A673 (cell line): ENCODE results near the gene AFG1L. TPM values are rescaled to one million over a fixed set of nuclear protein-coding genes. Genes with fewer than 3 reads are reported as not detected.

ENCODE experiments used
- BruUV-seq: library from RNA; stranded (reverse); fragments of 400-500 nt; replicated peaks from 2 replicates; lab custom pipeline; 2021; lab: Mats Ljungman, UMichigan
- CTCF ChIA-PET: fragments of 300-600 bp; sonication (Branson Sonifier 250); formaldehyde crosslinking; loops from one replicate; lab custom pipeline; 2022; ENCODE audit warnings: antibody characterized with exemption; lab: Charles Lee
- POLR2A ChIA-PET: fragments of 300-600 bp; sonication (Branson Sonifier 250); formaldehyde crosslinking; loops from one replicate; lab custom pipeline; 2022; ENCODE audit warnings: antibody characterized with exemption; ENCODE audit not compliant: low non-redundant PET; lab: Charles Lee
- DNase-seq: peaks from one replicate; pipeline ENCODE4 v3.0.0-alpha.2; 2015; ENCODE audit warnings: low spot score
- H3K27ac ChIP-seq: fragments of 200-600 bp; sonication (generic); 2 replicates; pipeline ENCODE4 v1.5.1; 2016; ENCODE audit warnings: mixed run types, low read depth, mild to moderate bottlenecking, mixed read lengths, antibody characterized with exemption, low read length; ENCODE audit not compliant: poor library complexity, severe bottlenecking
- H3K27me3 ChIP-seq: fragments of 200-600 bp; sonication (generic); replicated peaks from 2 replicates; pipeline ENCODE4 v1.6.1; 2017; ENCODE audit warnings: mixed run types, low read depth, mild to moderate bottlenecking, mixed read lengths, antibody characterized with exemption, low read length; ENCODE audit not compliant: insufficient read depth, poor library complexity
- H3K36me3 ChIP-seq: fragments of 200-600 bp; sonication (generic); 2 replicates; pipeline ENCODE4 v1.6.1; 2016; ENCODE audit warnings: mixed run types, mild to moderate bottlenecking, mixed read lengths, antibody characterized with exemption, low read length; ENCODE audit not compliant: insufficient read depth, poor library complexity, severe bottlenecking
- H3K4me1 ChIP-seq: fragments of 200-600 bp; sonication (generic); 2 replicates; pipeline ENCODE4 v1.6.1; 2017; ENCODE audit warnings: mixed run types, mild to moderate bottlenecking, mixed read lengths, antibody characterized with exemption, low read length; ENCODE audit not compliant: insufficient read depth, poor library complexity, severe bottlenecking
- H3K4me3 ChIP-seq: fragments of 200-600 bp; sonication (generic); 2 replicates; pipeline ENCODE4 v1.5.1; 2016; ENCODE audit warnings: low read depth, mixed run types, mild to moderate bottlenecking, mixed read lengths, low read length; ENCODE audit not compliant: poor library complexity, severe bottlenecking
- H3K9me3 ChIP-seq: fragments of 200-600 bp; sonication (generic); 2 replicates; pipeline ENCODE4 v1.6.1; 2016; ENCODE audit warnings: mixed run types, low read depth, mild to moderate bottlenecking, mixed read lengths, antibody characterized with exemption, low read length; ENCODE audit not compliant: poor library complexity, severe bottlenecking
- CTCF ChIP-seq: fragments of 300-800, 200-600 bp; sonication (generic); conservative IDR thresholded peaks from 2 replicates; pipeline ENCODE4 v1.5.1; 2017; ENCODE audit warnings: low read depth, mild to moderate bottlenecking, antibody characterized with exemption, low read length, moderate library complexity, mixed read lengths
- EZH2 ChIP-seq: fragments of 200-600 bp; sonication (generic); IDR thresholded peaks from 2 replicates; pipeline ENCODE4 v1.6.1; 2017; ENCODE audit warnings: borderline replicate concordance, low read depth, mild to moderate bottlenecking, mixed read lengths, antibody characterized with exemption, low read length; ENCODE audit not compliant: poor library complexity, severe bottlenecking
- intact Hi-C: fragments of 100-400 bp; cut with micrococcal nuclease; formaldehyde crosslinking; loops from one replicate; pipeline ENCODE4 v1.10.0; 2022; ENCODE audit not compliant: unreplicated experiment
- total RNA-seq: library from RNA; stranded (reverse); gene quantifications from 2 replicates; pipeline ENCODE4 v1.2.3, GENCODE V29; 2021

AFG1L gene
- total RNA-seq, 1 experiment from 2014 or later, result 7.5 TPM

- Histone ChIP-seq H3K4me3 (no peak overlapping the region), H3K36me3 (no peaks in the 10 kb centered on the region), H3K27ac (no peak overlapping the region), H3K9me3 (no peaks in the 10 kb centered on the region), H3K27me3 (no peaks in the 10 kb centered on the region), H3K4me1 (no peaks in the 10 kb centered on the region)
- ChIA-PET CTCF (no interaction called here), POLR2A (no interaction called here)
- TF ChIP-seq EZH2 (no peak), CTCF (no peak)
- no peak for DNase-seq
- intact Hi-C loops, result no loop called here
- no TSS peak for BruUV-seq
Observed at GRCh38 chr6:108341372-108341771, 46.5 kb downstream of the AFG1L start.

DNA sequence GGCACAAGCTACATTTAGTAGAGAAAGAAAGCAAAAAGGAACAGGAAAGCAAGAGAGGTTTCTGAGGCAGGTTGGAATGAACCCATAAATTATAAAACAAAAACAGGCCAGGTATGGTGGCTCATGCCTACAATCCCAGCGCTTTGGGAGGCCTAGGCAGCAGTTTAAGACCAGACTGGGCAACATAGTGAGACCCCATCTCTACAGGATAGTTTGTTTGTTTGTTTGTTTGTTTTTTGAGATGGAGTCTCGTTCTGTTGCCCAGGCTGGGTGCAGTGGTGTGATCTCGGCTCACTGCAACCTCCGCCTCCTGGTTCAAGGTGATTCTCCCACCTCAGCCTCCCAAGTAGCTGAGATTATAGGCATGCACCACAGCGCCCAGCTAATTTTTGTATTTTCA is 49.0 kb downstream of the AFG1L start:
- no TSS peak for BruUV-seq
- CTCF ChIA-PET, result no interaction called here

DNA sequence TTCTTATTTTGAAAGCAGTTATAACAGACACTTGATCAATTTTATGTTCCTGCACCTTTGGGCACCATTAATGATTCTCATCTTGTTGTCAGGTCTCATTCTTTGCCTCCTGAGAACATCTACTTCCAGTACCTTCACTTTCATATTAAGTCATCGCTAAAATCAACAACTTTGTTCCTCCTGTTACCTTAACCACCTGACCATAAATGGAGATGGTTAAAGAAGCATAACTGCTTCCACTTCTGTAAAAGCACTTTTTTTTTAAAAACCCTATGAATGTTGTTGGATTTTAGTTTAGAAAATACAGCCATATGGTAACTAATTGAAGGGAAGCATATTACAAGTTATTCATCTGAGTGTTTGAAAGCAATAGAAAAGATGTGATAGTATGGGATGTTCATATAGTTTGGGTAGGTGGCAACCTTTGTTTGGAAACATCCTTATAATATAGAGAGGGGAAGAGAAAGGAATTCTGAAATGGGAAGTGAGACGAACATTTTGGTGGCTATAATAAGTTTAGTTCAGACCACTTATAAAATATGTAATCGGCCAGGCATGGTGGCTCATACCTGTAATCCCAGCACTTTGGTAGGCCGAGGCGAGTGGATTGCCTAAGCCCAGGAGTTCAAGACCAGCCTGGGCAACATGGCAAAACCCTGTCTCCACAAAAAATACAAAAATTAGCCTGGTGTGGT is 53.9 kb downstream of the AFG1L start:
- no TSS peak for BruUV-seq
- TF ChIP-seq CTCF (no peak), EZH2 (no peak)

More for the DNA sequence above, 49.0 kb downstream of the AFG1L start:
- no peak for TF ChIP-seq EZH2
- TF ChIP-seq CTCF, result no peak
- Histone ChIP-seq H3K27me3 (no peaks in the 10 kb centered on the region), H3K27ac (no peak overlapping the region), H3K36me3 (no peaks in the 10 kb centered on the region), H3K4me1 (no peaks in the 10 kb centered on the region), H3K9me3 (no peaks in the 10 kb centered on the region), H3K4me3 (no peak overlapping the region)
- POLR2A ChIA-PET, result no interaction called here
- DNase-seq, result no peak
- intact Hi-C loops, result no loop called here

More for the DNA sequence above, 53.9 kb downstream of the AFG1L start:
- ChIA-PET CTCF (no interaction called here), POLR2A (no interaction called here)
- no peaks in the 10 kb centered on the region for H3K36me3 ChIP-seq
- intact Hi-C loops, result no loop called here
- H3K4me1 ChIP-seq, result no peaks in the 10 kb centered on the region
- DNase-seq, result no peak
- no peak overlapping the region for H3K27ac ChIP-seq
- no peak overlapping the region for H3K4me3 ChIP-seq
- no peaks in the 10 kb centered on the region for H3K27me3 ChIP-seq
- H3K9me3 ChIP-seq, result no peaks in the 10 kb centered on the region
